NT2/D1 (cell line): ENCODE results near the gene ABCC3.

ENCODE experiments used
- SUZ12 ChIP-seq: IDR thresholded peaks from 2 replicates; pipeline ENCODE4 v1.6.1; 2011; ENCODE audit not compliant: insufficient read length, insufficient read depth; ENCODE audit errors: extremely low read depth
- YY1 ChIP-seq: IDR thresholded peaks from 2 replicates; pipeline ENCODE4 v1.6.1; 2011; ENCODE audit not compliant: insufficient read length, insufficient read depth
- ZNF274 ChIP-seq: IDR thresholded peaks from 2 replicates; pipeline ENCODE4 v1.6.1; 2011; ENCODE audit warnings: mild to moderate bottlenecking, low read depth, low read length

DNA sequence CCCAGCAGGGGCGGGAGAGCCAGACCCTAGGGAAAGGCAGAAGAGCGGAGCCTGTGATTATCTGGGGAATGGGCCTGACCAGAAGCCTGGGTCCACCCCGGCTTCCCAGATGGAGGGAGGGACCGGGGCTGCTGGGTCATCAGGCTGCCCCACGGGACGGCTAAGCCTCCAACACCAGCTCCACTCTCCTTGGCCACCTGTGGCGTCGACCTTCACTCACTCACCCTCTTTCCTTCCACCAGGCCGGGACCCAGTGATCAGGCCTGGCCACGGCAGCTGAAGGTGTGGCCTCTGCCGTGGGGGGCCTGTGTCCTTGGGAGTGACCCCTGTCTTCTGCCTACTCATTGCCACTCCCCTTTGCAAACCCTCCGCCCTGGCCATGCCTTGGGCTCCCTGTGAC is 22.4 kb upstream of the ABCC3 start:
- no peak for TF ChIP-seq SUZ12
- TF ChIP-seq YY1: no peak
- TF ChIP-seq ZNF274: no peak
